Thyroid gland (tissue), 4 donors: ENCODE results near the gene CDX1.

Source experiments
- POLR2A ChIP-seq, 2 donors: fragments of 450-650 bp; IDR thresholded peaks; one replicate each; pipeline ENCODE4 v1.6.1; 2017; ENCODE audit warnings: antibody characterized with exemption in 2 of 2, mild to moderate bottlenecking in 2 of 2, moderate library complexity in 1 of 2
- TF ChIP-seq, protein P1 (sequence below), 6 experiments: fragments of 200-600 bp in 3 of 6; fragments of 450-650 bp in 3 of 6; sonication (generic) in 3 of 6; IDR thresholded peaks; one replicate each; pipeline ENCODE4 v1.5.1; 2016 to 2019; ENCODE audit warnings: antibody characterized with exemption in 6 of 6, mild to moderate bottlenecking in 2 of 6, inconsistent platforms in 1 of 6, moderate library complexity in 1 of 6

- TF ChIP-seq, protein P1, sequence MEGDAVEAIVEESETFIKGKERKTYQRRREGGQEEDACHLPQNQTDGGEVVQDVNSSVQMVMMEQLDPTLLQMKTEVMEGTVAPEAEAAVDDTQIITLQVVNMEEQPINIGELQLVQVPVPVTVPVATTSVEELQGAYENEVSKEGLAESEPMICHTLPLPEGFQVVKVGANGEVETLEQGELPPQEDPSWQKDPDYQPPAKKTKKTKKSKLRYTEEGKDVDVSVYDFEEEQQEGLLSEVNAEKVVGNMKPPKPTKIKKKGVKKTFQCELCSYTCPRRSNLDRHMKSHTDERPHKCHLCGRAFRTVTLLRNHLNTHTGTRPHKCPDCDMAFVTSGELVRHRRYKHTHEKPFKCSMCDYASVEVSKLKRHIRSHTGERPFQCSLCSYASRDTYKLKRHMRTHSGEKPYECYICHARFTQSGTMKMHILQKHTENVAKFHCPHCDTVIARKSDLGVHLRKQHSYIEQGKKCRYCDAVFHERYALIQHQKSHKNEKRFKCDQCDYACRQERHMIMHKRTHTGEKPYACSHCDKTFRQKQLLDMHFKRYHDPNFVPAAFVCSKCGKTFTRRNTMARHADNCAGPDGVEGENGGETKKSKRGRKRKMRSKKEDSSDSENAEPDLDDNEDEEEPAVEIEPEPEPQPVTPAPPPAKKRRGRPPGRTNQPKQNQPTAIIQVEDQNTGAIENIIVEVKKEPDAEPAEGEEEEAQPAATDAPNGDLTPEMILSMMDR (IDR thresholded peaks at IDR 0.05): no peak
- no peak for TF ChIP-seq POLR2A (IDR thresholded peaks at IDR 0.05)
Observed at GRCh38 chr5:150120617-150121447, 45.7 kb upstream of the CDX1 start.
